NCI-H2171 (cell line): ENCODE data around the gene PALMD.

ENCODE experiments used
- DNase-seq: peaks from one replicate; lab custom pipeline; 2025; lab: John Stamatoyannopoulos, UW

The PALMD gene

DNA sequence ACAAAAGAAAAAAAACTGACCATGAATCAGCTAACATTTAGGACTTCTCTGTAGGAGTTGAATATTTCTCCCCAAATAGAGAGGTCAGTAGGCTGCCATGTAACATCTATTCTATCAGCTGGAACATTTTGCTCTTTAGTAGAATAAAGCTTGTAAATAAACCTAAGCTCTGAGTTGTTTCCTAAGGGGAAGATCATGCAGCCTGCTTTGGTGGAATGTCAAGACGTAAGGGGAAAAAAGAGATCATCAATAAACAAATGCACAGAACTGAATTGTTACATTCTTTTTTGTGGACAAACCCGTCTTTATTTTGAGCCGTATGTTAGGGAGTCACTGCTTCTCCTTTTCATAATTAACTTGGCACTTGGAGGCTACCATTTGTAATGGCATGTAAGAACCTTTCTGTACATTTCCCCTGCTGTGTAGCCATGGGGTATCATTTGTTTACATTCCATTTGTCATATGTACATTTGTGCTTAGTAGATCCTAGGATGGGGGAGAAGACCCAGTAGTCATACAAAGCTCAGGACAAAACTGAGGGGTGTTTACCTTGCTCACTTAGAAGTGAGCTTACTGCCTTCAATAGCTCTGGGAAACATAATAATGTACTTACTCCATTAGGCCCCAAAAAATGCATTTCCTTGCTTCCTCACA, 10.8 kb upstream of the PALMD start:
- no peak for DNase-seq

DNA sequence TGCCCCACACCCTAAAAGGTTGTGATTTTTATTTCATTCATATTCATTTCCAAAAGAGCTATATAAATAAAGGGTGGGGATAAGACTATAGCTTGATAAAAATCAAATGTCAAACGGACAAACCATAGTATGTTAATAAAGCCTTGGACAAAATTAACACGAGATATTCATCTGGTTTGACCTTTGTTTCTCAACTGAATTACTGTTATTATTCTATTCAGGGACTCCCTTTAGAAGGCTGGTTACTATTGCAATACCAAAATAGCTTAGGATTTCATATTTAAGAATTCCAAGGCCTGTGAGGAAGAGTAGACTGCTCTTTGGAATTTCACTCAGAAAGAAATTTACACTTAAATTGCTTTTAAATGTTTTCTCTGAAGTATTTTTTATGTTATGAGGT, 10.2 kb upstream of the PALMD start:
- no peak for DNase-seq

GRCh38 chr1:99636647-99637175, 9.2 kb upstream of the PALMD start:
- DNase-seq: peak; percentile 66

- DNase-seq: no peak
Observed at GRCh38 chr1:99638853-99639252, 7.1 kb upstream of the PALMD start.

GRCh38 chr1:99639408-99639807, 6.5 kb upstream of the PALMD start:
- no peak for DNase-seq

- DNase-seq: no peak
Observed at GRCh38 chr1:99639945-99640344, 6.0 kb upstream of the PALMD start.

DNA sequence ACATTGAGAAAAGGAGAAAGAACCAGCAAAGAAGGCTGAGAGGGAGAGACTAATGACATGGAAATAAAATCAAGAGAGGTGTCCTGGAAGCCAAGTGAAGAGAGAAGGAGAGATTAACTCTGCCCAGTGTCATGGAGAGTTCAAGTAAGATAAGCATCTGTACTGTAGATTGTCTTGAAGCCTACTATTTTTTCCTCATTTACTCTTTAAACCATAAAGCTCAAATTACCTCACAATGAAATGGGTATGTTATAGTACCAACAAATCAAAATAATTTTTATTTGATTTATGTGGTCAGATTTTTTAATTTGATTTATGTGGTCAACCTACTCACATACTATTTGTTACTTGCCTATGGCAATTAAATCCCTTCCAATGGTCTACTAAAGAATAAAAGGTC, 5.2 kb upstream of the PALMD start:
- no peak for DNase-seq

- DNase-seq: no peak
Observed at GRCh38 chr1:99641558-99641957, 4.4 kb upstream of the PALMD start.

DNA sequence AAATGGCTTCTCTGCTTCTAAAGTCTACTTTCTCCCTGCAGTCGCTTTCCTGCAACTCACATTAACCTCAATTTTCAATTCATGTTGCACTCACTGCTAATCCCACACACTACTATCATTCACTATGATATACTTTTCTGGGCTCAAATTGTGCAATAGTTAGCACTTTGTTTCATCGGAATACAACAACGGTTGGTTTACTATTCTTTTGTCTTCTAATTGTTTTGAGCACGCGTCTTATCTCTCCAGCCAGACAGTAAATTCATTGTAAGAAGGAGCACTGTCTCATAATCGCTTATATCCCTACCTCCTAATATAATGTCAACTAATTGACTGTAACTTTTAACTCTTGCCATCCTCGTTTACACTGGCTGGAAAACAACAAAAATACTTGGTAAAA, 3.9 kb upstream of the PALMD start:
- no peak for DNase-seq

DNA sequence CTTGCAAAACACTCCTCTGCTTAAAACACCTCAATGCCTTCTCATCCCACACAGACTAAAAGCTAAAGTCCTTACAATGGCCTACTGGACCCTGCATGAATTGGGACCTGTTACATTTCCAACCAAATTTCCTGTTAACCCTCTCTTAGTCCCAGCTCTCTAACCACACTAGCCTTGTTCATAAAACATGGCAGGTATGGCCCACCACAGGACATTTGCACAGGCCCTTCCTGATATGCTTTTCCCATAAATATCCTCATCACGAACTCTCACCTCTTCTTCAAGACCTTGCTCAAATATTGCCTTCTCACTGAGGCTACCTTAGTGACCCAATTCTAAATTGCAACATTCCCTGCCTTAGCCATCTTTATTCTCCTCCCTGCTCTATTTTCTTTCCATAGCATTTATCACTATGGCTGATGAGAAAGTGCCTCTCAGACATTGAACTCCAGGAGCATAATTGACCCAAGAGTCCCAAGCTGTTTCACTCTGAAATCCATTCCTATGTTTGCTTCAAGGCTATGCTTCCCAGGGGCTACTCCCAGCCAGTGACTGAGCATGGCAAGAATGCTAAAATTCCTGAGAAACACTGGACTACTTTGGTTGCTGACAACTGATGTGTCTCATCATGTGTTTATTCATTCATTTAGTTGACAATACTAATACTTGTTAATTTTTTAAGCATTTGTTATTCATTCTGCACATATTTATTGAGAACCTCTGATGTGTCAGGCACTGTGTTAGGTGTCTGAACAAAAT, 2.7 kb upstream of the PALMD start:
- no peak for DNase-seq

- no peak for DNase-seq
Observed at GRCh38 chr1:99644279-99645004, 1.5 kb upstream of the PALMD start.

DNA sequence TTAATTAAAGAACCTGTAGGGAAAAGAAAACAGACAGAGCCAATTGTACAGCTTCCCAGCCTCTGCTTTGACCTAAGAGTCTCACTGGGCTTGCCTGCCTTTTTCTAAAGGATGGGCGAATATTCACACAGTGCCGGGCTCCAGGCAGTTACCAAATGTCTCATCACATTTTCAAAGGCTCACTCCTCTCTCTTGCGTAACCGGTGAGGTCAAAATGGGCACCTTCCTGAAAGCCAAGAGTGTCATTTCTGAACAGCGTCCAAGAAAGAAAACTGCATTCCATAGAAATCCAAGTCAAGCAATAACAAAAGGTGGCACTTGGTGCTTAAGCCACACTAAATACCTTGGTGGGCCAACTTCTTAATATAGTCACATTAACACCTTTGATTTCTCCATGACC, 710 bp upstream of the PALMD start:
- no peak for DNase-seq

DNA sequence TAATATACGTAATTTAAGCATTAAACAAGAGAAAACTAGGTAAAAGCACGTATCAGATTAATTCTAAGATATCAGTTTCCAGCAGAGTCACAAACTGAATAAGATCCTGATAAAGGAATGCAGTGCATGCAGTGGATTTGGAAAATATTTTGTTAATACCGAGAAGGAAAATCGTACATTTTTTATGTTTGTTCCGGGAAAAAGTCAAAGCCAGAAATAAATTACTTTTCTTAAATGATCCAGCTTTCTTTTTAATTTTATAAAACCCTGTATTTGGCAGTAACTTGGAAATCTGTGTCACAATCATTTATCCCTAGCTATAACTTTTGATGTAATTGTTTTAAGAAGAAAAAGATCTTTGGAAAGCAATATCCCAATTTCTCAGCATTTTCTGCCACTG, 955 bp downstream of the PALMD start:
- no peak for DNase-seq

DNA sequence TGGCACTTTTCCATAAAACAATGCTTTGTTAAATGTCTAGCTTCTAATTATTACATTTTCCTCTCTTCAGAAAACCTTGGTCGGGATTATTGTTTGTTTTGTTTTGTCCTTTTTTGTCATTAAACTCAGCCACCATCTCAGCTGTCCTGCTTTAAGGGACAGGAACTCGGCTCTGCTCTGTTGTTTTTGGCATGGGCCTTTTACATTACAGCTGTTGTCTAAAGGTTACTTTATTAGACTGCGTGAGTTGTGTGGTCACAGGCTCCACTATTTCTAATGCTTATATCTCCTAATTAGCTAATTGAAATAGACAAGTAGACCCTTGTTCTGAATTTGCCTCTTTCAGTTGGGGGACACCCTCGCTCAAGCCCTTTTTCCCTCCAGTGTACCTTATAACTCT, 1.6 kb downstream of the PALMD start:
- DNase-seq: no peak

DNA sequence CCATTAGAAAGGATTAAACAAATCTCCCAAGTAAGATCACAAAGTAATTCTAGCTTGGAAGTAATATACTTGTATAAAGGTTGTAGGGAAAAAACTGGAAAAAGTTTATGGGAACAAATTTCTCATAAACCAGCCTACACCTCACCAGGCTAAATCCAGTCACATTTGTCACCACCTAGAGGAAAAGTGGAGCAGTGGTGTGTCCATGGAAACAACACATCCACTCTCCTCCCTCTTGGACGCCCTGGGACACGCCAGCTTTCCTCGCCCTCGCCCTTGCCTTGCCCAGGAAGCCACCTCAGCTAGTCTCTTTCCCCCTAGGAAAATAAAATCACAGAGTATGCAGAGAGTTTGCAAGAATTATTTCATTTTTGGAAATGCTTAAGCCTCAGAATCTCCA, 2.2 kb downstream of the PALMD start:
- DNase-seq: no peak

- DNase-seq: no peak
Observed at GRCh38 chr1:99650030-99650429, 4.1 kb downstream of the PALMD start.

GRCh38 chr1:99650773-99651437, 5.0 kb downstream of the PALMD start:
- DNase-seq: no peak

DNA sequence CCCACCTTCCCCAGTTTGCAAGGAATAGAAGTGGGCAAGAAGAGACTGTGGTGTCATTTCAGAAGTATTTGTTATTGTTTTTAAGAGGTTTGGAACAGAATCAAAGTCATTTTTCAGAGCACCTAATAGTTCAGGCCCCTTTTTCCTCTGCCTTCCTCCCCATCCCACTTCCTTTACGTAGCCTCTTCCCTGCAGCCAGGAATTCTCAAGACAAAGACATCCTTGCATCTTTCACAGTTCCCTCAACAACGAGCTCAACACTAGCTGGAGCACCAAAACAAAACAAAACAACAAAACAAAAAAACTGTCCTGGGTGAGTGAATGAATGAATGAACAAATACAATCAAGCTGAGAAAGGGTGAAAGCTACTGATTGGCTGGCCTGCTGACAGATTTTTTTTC, 7.0 kb downstream of the PALMD start:
- DNase-seq: no peak

- no peak for DNase-seq
Observed at GRCh38 chr1:99655376-99655775, 9.5 kb downstream of the PALMD start.

DNA sequence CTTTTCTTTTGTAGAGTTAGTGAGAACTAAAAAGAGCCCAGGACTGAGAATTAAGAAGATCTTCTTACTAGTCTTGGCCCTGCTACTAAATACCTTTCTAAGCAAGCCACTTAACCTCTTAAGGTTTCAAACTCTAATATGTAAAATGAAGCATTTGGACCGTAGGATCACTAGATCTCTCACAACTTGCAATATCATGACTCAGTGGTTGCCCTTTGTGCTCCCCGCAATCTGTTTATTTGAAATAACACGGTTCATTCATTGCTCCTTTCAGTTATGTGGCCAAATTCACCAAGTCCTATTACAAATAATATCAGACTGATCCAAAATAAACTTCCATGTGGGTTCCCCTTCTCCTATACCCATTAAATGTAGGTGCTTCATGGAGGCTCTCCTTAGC, 10.8 kb downstream of the PALMD start:
- no peak for DNase-seq

- no peak for DNase-seq
Observed at GRCh38 chr1:99657213-99658030, 11.5 kb downstream of the PALMD start.

DNA sequence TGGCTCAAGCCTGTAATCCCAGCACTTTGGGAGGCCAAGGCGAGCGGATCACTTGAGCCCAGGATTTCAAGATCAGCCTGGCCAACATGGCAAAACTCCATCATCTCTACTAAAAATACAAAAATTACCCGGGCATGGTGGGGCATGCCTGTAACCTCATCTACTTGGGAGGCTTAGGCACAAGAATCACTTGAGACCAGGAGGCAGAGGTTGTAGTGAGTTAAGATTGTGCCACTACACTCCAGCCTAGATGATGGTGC, 12.0 kb downstream of the PALMD start:
- no peak for DNase-seq
